ENCODE data around the gene BARX2. TPM values are rescaled to one million over a fixed set of nuclear protein-coding genes. Genes with fewer than 3 reads are reported as not detected.

Gene BARX2
- total and polyA plus RNA-seq, 9 donors, result 0.06 to 6.2 (median 0.35) TPM; not detected in 4

GRCh38 chr11:129383060-129383459 is 7.4 kb downstream of the BARX2 start:
- Histone ChIP-seq H3K36me3 (no peaks in the 10 kb centered on the region), H3K9me3 (no peaks in the 10 kb centered on the region), H3K27ac (no peak overlapping the region), H3K4me3 (no peak overlapping the region), H3K4me1 (ENCODE audit: insufficient read depth) (no peaks in the 10 kb centered on the region), H3K27me3 (no peaks in the 10 kb centered on the region)
- 49 to 58% (median 50%) methylated on average over 3 of the region's 3 CpGs for WGBS, 3 donors
- no peak for TF ChIP-seq EP300 (IDR thresholded peaks at IDR 0.05)
- TF ChIP-seq POLR2A (IDR thresholded peaks at IDR 0.05), result no peak
- TF ChIP-seq, protein P1, sequence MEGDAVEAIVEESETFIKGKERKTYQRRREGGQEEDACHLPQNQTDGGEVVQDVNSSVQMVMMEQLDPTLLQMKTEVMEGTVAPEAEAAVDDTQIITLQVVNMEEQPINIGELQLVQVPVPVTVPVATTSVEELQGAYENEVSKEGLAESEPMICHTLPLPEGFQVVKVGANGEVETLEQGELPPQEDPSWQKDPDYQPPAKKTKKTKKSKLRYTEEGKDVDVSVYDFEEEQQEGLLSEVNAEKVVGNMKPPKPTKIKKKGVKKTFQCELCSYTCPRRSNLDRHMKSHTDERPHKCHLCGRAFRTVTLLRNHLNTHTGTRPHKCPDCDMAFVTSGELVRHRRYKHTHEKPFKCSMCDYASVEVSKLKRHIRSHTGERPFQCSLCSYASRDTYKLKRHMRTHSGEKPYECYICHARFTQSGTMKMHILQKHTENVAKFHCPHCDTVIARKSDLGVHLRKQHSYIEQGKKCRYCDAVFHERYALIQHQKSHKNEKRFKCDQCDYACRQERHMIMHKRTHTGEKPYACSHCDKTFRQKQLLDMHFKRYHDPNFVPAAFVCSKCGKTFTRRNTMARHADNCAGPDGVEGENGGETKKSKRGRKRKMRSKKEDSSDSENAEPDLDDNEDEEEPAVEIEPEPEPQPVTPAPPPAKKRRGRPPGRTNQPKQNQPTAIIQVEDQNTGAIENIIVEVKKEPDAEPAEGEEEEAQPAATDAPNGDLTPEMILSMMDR (IDR thresholded peaks at IDR 0.05), result no peak
- no peak for DNase-seq
- intact Hi-C loops (cut with DNase I), result no loop called here

- DNase-seq, result no peak
- Histone ChIP-seq H3K4me1 (ENCODE audit: insufficient read depth) (no peaks in the 10 kb centered on the region), H3K4me3 (no peak overlapping the region), H3K9me3 (no peaks in the 10 kb centered on the region), H3K27me3 (no peaks in the 10 kb centered on the region), H3K36me3 (no peaks in the 10 kb centered on the region), H3K27ac (no peak overlapping the region)
- 81 to 83% (median 82%) methylated on average over 5 of the region's 5 CpGs for WGBS, 3 donors
- TF ChIP-seq, protein P1 (IDR thresholded peaks at IDR 0.05), result no peak
- TF ChIP-seq POLR2A (IDR thresholded peaks at IDR 0.05), result no peak
- intact Hi-C loops (cut with DNase I), result no loop called here
Observed at GRCh38 chr11:129383502-129383901, 7.9 kb downstream of the BARX2 start.

- 70 to 77% (median 73%) methylated on average over 3 of the region's 3 CpGs for WGBS, 3 donors
Observed at GRCh38 chr11:129384415-129384814, 8.8 kb downstream of the BARX2 start.

DNA sequence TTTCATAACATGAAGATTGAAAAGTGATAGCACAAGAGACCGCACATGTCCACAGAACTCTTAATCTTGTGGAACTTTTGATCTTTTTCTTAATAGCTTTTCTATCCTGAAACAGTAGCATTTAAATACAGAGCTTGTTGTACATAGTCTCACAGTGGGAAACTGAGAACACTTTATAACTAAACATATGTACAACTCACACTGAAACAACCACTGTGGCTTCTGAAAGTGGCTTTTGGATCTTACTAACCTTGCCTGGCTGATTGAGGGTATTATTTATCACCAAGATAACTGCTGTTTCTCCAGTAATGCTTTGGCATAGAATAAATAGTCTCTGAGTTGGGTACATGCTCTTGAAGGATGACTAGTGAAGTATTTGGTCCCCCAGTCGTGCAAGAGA is 10.2 kb downstream of the BARX2 start:
- intact Hi-C loops (cut with DNase I), result no loop called here
- Histone ChIP-seq H3K36me3 (no peaks in the 10 kb centered on the region), H3K9me3 (no peaks in the 10 kb centered on the region), H3K4me1 (ENCODE audit: insufficient read depth) (no peaks in the 10 kb centered on the region), H3K27me3 (no peaks in the 10 kb centered on the region), H3K27ac (no peak overlapping the region), H3K4me3 (no peak overlapping the region)
- TF ChIP-seq EP300 (IDR thresholded peaks at IDR 0.05) (no peak), POLR2A (IDR thresholded peaks at IDR 0.05) (no peak)
- TF ChIP-seq, protein P1 (IDR thresholded peaks at IDR 0.05), result no peak
- DNase-seq, result no peak
- WGBS, 3 donors, result 62 to 81% (median 63%) methylated on average over 2 of the region's 2 CpGs

More at GRCh38 chr11:129384415-129384814, 8.8 kb downstream of the BARX2 start:
- intact Hi-C loops (cut with DNase I), result no loop called here
- Histone ChIP-seq H3K4me1 (ENCODE audit: insufficient read depth) (no peaks in the 10 kb centered on the region), H3K36me3 (no peaks in the 10 kb centered on the region), H3K27ac (no peak overlapping the region), H3K9me3 (no peaks in the 10 kb centered on the region), H3K27me3 (no peaks in the 10 kb centered on the region), H3K4me3 (no peak overlapping the region)
- TF ChIP-seq, protein P1 (IDR thresholded peaks at IDR 0.05), result no peak
- no peak for TF ChIP-seq EP300 (IDR thresholded peaks at IDR 0.05)
- DNase-seq, result no peak
